ENCODE measurements around the gene BMPR1B.

The BMPR1B gene

GRCh38 chr4:95178938-95179337 lies 421.2 kb downstream of the BMPR1B start:
- TF ChIP-seq REST (IDR thresholded peaks at IDR 0.05; ENCODE audit: insufficient read depth in 1 of 2, low read depth in 2 of 2, low read length in 2 of 2) (no peak), TAF1 (IDR thresholded peaks at IDR 0.05; ENCODE audit: borderline replicate concordance, insufficient read depth, low read length) (no peak), FOXP2 (optimal IDR thresholded peaks at IDR 0.05; ENCODE audit: borderline replicate concordance, extremely low read depth, extremely low read length, insufficient read depth) (no peak), POLR2AphosphoS5 (IDR thresholded peaks at IDR 0.05; ENCODE audit: low read depth, low read length) (no peak), SIN3A (IDR thresholded peaks at IDR 0.05; ENCODE audit: borderline replicate concordance, insufficient read depth, low read length) (no peak)

- no peak for TF ChIP-seq FOXP2 (optimal IDR thresholded peaks at IDR 0.05; ENCODE audit: borderline replicate concordance, extremely low read depth, extremely low read length, insufficient read depth)
- no peak for TF ChIP-seq TAF1 (IDR thresholded peaks at IDR 0.05; ENCODE audit: borderline replicate concordance, insufficient read depth, low read length)
Measured at GRCh38 chr4:95180531-95181242, 422.9 kb downstream of the BMPR1B start.

GRCh38 chr4:95181243-95181995 lies 423.7 kb downstream of the BMPR1B start:
- no peak for TF ChIP-seq POLR2AphosphoS5 (IDR thresholded peaks at IDR 0.05; ENCODE audit: low read depth, low read length)
- no peak for TF ChIP-seq REST (IDR thresholded peaks at IDR 0.05; ENCODE audit: insufficient read depth in 1 of 2, low read depth in 2 of 2, low read length in 2 of 2)
- TF ChIP-seq TAF1 (IDR thresholded peaks at IDR 0.05; ENCODE audit: borderline replicate concordance, insufficient read depth, low read length), result no peak
- TF ChIP-seq SIN3A (IDR thresholded peaks at IDR 0.05; ENCODE audit: borderline replicate concordance, insufficient read depth, low read length), result no peak
- no peak for TF ChIP-seq FOXP2 (optimal IDR thresholded peaks at IDR 0.05; ENCODE audit: borderline replicate concordance, extremely low read depth, extremely low read length, insufficient read depth)

GRCh38 chr4:95181996-95182306 lies 424.2 kb downstream of the BMPR1B start:
- TF ChIP-seq REST (IDR thresholded peaks at IDR 0.05; ENCODE audit: insufficient read depth in 1 of 2, low read depth in 2 of 2, low read length in 2 of 2) (no peak), FOXP2 (optimal IDR thresholded peaks at IDR 0.05; ENCODE audit: borderline replicate concordance, extremely low read depth, extremely low read length, insufficient read depth) (no peak), SIN3A (IDR thresholded peaks at IDR 0.05; ENCODE audit: borderline replicate concordance, insufficient read depth, low read length) (no peak), TAF1 (IDR thresholded peaks at IDR 0.05; ENCODE audit: borderline replicate concordance, insufficient read depth, low read length) (no peak), POLR2AphosphoS5 (IDR thresholded peaks at IDR 0.05; ENCODE audit: low read depth, low read length) (no peak)

GRCh38 chr4:95183656-95184408 lies 426.1 kb downstream of the BMPR1B start:
- TF ChIP-seq SIN3A (IDR thresholded peaks at IDR 0.05; ENCODE audit: borderline replicate concordance, insufficient read depth, low read length) (no peak), REST (IDR thresholded peaks at IDR 0.05; ENCODE audit: insufficient read depth in 1 of 2, low read depth in 2 of 2, low read length in 2 of 2) (no peak), POLR2AphosphoS5 (IDR thresholded peaks at IDR 0.05; ENCODE audit: low read depth, low read length) (no peak), FOXP2 (optimal IDR thresholded peaks at IDR 0.05; ENCODE audit: borderline replicate concordance, extremely low read depth, extremely low read length, insufficient read depth) (no peak), TAF1 (IDR thresholded peaks at IDR 0.05; ENCODE audit: borderline replicate concordance, insufficient read depth, low read length) (no peak)

All from PFSK-1 (cell line).